GM19239 (cell line): Measurements from ENCODE around the gene HPCA.
"Not testable (repeated sequence)": the region's sequence is repeated elsewhere in the genome, so short reads cannot be mapped to it uniquely, and the experiment has no call there.

Experiments
- DNase-seq: peaks from one replicate; pipeline ENCODE4 v3.0.0; 2011; ENCODE audit warnings: low spot score; ENCODE audit not compliant: insufficient read length
- FAIRE-seq: peaks from 2 replicates; lab custom pipeline; 2011; peaks lifted over from hg19 to GRCh38; lab: Jason Lieb, UNC

HPCA gene

GRCh38 chr1:32900371-32900955 is 14.2 kb downstream of the HPCA start:
- no peak for DNase-seq
- no peak for FAIRE-seq

DNA sequence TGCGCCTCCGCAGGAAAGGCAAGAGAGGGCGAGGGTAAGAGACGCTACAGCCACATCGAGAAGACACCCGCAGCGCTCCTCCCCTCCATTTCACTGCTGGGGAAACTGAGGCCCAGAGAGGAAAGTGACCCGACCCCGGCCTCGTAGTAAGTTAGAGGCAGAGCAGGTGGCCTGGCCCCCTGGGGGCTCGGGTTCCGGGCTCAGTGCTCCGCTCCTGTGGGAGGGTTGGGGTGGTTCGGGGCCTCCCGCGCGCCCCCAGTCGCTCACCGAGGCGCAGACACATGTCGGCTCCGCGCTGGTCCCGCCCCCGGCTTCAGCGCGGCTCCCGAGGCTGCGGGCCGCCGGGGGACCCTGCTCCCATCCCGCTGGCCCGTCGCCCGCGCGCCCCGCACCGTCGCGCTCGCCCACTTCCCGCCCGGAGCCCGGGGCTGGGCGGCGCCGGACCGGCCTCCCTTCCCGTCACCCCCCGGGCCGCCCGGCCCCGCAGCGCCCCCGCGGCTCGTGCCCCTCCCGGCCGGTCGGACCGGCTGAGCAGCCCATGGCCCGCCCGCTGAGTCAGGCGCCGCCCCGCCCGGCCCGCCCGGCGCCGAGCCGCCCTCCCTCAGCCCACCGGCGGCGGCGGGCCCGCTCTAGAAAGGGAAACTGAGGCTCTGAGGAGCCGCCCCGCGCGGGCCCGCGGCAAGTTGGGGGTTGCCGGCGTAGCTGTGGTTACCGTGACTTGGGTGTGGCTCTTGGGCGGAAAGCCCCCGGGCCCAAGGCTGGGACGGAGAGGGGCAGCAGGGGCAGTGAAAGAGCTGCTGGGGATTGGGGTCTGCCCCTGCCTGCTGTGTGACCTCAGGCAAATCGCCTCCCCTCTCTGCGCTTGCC is 14.9 kb downstream of the HPCA start, which contains the start of gene TMEM54:
TSS of gene TMEM54 (minus strand) at position 434 of the 867 bp plus-strand sequence. CDS start at position 283, 151 bp downstream.
- peak; percentile 13 for DNase-seq
- FAIRE-seq = no peak

DNA sequence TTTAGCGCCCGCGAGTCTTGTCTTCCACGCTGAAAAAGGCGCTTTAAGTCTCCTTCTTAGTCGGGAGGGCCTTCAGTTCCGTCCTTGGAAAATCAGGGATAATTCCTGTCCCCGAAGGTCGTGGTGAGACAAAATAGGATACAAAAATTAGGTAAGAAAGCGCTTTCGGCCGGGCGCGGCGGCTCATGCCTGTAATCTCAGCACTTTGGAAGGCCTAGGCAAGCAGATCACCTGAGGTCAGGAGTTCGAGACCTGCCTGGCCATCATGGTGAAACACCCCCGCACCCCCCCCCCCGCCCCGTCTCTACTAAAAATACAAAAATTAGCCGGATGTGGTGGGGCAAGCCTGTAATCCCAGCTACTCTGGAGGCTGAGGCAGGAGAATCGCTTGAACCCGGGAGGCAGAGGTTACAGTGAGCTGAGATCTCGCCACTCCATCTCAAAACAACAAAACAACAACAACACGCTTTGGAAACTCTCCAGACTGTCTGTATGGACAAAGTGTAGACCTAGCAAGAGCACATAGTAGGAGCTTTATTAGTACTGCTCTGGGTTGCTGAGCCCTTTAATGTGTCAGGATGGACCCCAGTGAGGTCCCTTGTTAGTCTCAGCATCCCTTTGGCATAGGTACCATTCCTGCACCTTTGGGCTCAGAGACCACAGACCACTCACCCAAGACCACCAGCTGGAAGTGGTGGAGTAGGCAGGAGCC is 15.7 kb downstream of the HPCA start:
- FAIRE-seq = no peak
- no peak for DNase-seq

- FAIRE-seq = no peak
- peak; percentile 12 for DNase-seq
Measured at GRCh38 chr1:32902535-32902920, 16.2 kb downstream of the HPCA start.

- DNase-seq = no peak
- no peak for FAIRE-seq
Measured at GRCh38 chr1:32903991-32904785, 17.9 kb downstream of the HPCA start.

DNA sequence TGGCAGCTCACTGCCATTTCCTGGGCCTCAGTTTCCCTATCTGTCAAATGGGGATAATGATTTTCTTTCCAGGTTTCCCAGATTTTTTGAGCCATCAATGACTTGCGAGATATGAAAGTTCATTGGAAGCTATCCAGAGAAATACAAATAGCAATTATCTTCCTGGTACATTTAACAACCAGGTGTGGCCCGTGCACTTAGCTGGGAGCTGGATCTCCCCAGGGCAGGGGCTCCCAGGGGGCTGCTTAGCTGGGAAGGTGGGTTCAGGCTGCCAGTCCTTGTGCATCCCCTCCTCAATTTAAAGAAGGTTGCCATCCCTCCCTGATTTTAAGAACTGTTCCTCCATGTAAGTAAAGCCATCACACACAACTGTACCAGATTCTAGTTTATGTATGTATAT is 18.5 kb downstream of the HPCA start:
- FAIRE-seq (no peak), DNase-seq (no peak)

- not testable (repeated sequence) for FAIRE-seq, DNase-seq
Measured at GRCh38 chr1:32905588-32905987, 19.3 kb downstream of the HPCA start.

DNA sequence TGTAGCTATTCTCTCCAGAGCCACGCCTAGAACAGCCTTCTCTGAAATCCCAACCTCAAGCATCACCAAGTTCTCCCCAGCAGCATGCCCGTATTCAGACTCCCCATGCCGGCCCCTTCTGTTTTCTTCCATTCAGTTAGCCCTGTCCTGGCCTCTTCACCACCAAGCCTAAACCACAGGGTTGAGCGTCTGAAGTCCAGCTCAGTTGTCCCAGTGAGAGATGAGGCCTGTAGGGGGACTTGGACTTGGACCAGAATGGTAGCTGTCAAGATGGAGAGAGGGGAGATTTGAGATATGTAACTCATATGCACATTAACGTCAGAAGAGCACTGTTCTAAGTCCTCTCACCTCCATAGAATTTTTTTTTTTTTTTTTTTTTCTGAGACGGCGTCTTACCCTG is 20.4 kb downstream of the HPCA start:
- DNase-seq (no peak), FAIRE-seq (no peak)

GRCh38 chr1:32907435-32907834 is 21.1 kb downstream of the HPCA start:
- FAIRE-seq = no peak

GRCh38 chr1:32910319-32910718 is 24.0 kb downstream of the HPCA start:
- FAIRE-seq (no peak), DNase-seq (no peak)

More at GRCh38 chr1:32907435-32907834, 21.1 kb downstream of the HPCA start:
- no peak for DNase-seq

- FAIRE-seq (no peak), DNase-seq (no peak)
Measured at GRCh38 chr1:32915766-32916706, 29.7 kb downstream of the HPCA start.

GRCh38 chr1:32917521-32917920 is 31.2 kb downstream of the HPCA start:
- DNase-seq (no peak), FAIRE-seq (no peak)

GRCh38 chr1:32918179-32918578 is 31.9 kb downstream of the HPCA start:
- DNase-seq (no peak), FAIRE-seq (no peak)

GRCh38 chr1:32919811-32920733 is 33.8 kb downstream of the HPCA start:
- FAIRE-seq (no peak), DNase-seq (no peak)

DNA sequence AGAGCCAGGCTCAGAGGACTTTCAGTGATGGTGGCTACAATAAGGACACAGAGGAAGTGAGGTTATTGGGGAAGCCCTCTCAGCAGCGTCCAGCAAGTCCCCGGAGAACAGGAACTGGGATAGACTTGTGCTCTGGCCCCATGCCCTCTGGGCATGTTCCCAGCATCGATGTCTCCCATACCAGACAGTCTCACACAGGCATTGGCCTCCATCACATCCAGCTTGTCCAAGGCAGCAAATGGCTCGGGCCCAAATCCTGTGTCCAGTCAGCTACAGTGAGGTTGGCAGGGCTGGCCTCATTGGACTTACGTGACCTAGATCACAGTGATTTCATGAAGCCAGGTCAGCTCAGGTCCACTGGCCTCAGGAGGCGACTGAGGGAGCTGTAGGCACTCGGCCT is 34.5 kb downstream of the HPCA start:
- FAIRE-seq (no peak), DNase-seq (no peak)

DNA sequence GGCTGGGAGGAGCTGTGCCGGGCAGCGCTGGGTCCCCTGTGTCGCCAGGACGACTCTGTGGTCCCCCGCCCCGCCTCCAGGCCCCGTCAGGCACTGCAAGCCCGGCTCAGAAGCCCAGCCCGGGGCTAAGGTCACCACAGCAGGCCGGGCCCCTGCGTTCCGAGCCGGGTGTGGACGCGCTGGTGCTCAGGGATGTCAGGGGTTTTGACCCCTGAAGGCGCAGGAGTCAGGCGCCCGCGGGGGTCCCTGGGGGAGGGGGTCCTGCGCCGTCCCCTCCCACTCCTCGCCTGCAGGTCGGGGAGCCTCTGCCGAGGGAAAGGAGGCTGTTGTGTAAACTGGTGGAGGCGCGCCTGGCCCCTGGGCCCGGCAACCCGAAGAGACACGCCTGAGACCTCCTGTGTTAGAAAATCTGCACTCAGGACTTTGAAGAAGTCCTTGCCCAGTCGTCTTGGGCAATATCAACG is 38.6 kb downstream of the HPCA start:
- DNase-seq (no peak), FAIRE-seq (no peak)

DNA sequence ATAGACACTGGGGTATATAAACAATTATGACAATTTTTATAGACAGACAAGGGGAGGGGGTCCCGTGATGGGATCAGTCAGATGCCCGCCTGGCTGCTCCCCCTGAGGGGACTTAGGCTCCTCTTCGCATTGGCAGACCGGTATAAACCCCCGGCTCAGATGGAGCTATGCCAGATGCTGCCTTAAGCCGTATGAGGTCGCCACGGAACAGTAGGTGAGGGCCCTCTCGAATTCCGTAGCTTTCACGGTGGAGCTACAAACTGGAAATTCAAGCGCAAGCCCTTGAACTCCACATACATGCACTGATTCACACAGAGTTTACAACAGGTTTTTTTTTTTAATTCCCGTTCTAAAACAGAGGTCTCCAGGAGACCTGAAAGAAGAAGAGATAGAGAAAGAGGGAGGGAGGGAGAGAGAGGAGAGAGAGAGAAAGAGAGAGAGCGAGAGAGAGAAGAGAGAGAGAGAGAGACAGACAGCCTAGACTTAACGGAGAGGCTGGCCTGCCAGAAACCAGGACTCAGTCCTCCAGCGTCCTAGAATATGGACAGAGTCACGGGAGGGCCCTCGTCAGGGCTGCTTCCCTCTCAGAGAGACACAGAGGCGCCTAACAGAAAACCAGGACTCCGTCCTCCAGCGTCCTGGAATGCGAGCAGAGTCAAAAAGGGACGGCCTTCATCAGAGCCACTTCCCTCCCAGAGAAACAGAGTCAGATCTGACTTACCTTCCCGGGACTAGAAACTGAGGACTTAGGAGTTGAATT is 39.3 kb downstream of the HPCA start:
- no peak for DNase-seq
- no peak for FAIRE-seq
